GM12874 (cell line): ENCODE measurements around the gene BAIAP2.

Source experiments
- CTCF ChIP-seq: IDR thresholded peaks from 2 replicates; pipeline ENCODE4 v1.5.1; 2011; ENCODE audit warnings: low read depth, mild to moderate bottlenecking, control low read depth, low read length, moderate library complexity; ENCODE audit not compliant: insufficient read depth

BAIAP2 gene

GRCh38 chr17:81160747-81161453 lies 125.9 kb downstream of the BAIAP2 start:
- no peak for TF ChIP-seq CTCF

- TF ChIP-seq CTCF, result no peak
Observed at GRCh38 chr17:81161536-81161935, 126.6 kb downstream of the BAIAP2 start.

- no peak for TF ChIP-seq CTCF
Observed at GRCh38 chr17:81161972-81162371, 127.0 kb downstream of the BAIAP2 start.

GRCh38 chr17:81162491-81162890 lies 127.5 kb downstream of the BAIAP2 start:
- no peak for TF ChIP-seq CTCF

GRCh38 chr17:81163051-81163695 lies 128.2 kb downstream of the BAIAP2 start:
- TF ChIP-seq CTCF, result no peak

GRCh38 chr17:81163703-81164370 lies 128.9 kb downstream of the BAIAP2 start:
- no peak for TF ChIP-seq CTCF

GRCh38 chr17:81164371-81165245 lies 129.7 kb downstream of the BAIAP2 start:
- TF ChIP-seq CTCF, result no peak
